Muscle of arm (tissue), 12 donors: ENCODE measurements around the gene ANXA9. TPM values are rescaled to one million over a fixed set of nuclear protein-coding genes. Genes with fewer than 3 reads are reported as not detected.

Experiments
- DNase-seq: peaks from one replicate; pipeline ENCODE4 v3.0.0-alpha.2; 2013
- polyA plus RNA-seq, 12 donors: library from polyadenylated mRNA; unstranded; fragments of 120-200 nt; gene quantifications; one replicate each; pipeline ENCODE4 v1.2.1, GENCODE V29; 2013; ENCODE audit not compliant: insufficient read length in 12 of 12

Gene ANXA9
- polyA plus RNA-seq, 12 donors = 1.7 to 5.3 (median 3.2) TPM; not detected in 2

DNA sequence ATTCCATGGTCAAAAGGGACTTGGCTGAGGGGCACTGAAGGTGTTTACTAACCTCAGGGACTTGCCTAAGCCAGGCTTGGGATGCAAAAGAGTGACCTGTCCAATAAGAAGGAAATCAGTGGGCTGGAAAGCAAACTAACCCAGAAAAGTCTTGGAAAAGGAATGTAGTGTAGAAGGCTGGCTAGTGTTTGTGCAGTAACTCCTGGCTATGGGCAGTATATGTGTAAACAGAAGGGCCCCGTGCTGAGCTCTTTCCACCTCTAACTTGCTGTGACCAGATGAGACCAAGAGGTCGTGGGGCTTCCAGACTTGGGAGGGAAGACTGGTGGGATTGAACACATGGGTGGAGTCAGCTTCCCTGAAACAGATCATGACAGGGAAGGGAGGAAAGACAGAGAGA lies 20.5 kb downstream of the ANXA9 start:
- no peak for DNase-seq

DNA sequence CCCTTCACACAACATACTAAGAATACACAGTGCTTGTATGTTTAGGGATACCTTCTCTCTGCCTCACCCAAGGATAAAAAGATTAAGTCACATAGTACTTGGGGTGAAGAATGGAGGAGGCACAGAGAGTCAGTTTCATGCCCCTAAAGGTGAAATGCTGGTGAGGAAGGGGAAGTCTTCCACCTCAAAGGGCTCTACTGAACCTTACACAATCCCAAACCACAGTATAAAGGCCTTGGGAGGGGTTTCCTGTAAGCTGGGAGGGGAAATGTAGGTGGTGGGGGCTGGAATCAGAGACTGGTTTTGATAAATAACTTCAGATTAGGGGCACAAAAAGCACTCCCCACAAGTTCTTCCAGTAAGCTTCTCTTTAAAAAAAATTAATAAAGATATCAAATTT lies 21.1 kb downstream of the ANXA9 start:
- DNase-seq = no peak

DNA sequence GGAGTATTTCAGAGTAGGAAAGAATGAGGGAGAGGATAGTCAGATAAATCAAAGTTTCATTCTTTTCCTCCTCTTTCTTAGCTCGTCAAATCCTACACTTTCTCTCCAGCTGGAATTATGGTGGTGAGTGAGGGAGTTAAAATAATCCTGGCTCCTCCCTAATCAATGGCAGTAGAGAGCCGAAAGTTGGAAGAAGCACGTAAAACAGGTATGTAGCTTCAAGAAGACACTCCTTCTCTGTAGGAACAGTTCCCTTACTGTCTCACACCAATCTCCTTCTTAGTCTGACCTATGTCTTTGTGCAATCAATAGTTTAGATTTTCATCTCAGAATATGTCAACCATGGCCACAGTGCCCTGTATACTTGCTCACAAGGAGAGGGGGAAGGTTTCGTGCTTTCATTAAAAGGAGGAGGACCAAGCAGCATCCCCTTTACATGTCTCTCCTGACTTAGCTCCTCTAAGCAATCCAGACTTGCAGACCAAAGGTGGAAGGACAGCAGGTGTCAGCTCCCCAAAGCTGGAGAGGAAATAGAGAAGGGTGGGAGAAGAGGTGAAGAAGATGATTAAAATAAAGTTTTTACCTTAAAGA lies 23.7 kb downstream of the ANXA9 start:
- DNase-seq = no peak

DNA sequence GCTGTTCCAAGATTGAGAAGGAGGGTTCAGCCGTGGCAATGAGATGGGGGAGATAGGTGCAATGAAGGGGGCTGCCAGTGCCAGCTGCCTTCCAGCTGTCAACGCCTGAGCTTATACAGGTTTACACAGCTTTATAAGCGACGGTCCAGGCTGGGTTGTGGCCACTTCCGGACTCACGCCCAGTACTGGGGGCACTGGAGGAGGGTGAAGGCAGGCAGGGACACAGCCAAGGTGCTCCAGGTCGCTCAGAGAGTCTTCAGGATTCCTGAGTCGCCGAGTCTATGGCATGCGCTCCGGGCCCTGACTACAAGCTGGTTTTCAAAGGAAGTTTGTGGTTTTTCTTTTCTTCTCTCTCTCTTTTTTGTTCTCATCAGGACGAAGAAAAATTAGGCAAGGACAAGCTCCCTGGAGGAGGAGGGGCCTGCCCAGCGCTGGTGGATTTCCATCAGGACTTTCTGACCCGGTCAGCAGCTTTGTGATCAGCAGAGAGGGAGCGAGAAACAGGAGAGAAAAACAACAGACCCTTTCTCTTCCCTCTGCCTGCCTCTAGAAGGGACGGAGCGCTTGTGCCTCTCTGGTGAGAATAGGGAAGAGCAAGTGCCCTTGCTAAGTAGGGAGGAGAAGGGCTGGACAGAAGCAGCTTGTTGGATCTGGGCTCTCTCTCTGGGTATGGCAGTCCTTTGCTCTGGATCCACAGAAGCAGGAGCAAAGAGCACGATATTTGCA lies 24.4 kb downstream of the ANXA9 start, which contains the start of gene MINDY1:
MINDY1 (minus strand) TSS at position 576 of the 726 bp plus-strand sequence. CDS start 4,285 bp downstream, outside the sequence.
- peak; percentile 87 for DNase-seq

DNA sequence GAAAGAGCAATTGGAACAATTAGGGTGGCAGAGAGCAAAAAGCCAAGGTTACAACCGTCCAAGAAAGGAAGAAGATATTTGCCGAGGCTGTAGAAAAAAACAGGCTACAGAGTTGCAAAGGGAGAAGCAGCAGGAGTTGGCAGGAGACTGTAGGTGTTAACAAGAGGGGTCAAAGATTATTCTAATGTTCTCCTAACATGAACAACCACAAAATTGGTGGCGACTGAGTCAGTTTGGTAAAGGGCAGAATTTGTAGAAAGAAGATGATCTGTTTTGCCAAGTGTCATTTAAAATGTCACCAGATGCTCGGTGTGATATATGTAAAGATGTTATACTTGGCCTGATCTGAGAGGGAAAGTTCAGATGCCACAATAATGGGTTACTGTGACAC lies 25.8 kb downstream of the ANXA9 start:
- peak; percentile 29 for DNase-seq

DNA sequence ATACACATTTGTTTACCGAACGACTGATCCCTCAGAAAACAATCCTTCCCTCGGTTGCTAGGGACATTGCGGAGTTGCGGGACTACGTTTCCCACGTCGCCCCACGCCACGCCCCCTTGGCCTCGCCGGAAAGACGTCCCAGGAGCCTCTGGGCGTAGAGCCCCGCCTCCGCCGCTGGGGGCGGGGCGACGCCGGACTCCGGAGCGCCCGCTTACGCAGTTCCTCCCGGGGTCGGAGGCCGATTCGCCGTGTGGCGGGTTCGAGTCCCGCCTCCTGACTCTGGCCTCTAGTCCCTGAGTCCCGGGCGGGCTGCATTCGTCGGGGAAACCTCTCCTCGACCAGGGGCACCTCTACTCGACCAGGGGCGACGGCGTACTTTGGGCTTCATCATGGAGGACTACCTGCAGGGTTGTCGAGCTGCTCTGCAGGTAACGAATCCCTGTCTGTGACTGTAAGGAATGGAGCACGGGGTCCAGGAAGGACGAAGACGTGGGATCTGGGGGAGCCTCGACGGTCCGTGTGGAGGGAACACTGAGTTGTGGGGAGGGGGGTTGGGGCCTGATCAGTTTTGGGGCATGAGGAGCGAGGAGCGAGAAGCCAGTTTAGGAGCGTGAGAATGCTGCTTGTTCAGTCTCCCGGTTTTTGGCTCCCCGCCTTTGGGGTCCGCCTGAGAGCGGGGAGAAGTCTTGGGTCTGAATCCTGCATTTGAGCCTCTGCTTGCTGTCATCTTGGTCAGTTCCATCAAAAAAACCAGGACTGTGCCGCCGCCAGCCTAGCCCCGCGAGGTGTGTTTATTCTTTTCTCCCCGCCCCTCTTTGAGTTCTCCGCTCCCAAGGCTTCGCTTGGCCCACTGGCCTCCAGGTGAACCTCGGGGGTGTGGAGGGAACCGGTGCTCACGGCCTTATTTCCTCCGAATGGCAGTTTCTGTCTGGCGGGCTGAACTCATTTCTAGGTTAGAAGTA lies 26.4 kb downstream of the ANXA9 start, which contains the start of gene PRUNE1:
PRUNE1 (plus strand) TSS at position 206 of the 962 bp plus-strand sequence; CDS start at position 390, 184 bp downstream.
- DNase-seq = peak; percentile 98

DNA sequence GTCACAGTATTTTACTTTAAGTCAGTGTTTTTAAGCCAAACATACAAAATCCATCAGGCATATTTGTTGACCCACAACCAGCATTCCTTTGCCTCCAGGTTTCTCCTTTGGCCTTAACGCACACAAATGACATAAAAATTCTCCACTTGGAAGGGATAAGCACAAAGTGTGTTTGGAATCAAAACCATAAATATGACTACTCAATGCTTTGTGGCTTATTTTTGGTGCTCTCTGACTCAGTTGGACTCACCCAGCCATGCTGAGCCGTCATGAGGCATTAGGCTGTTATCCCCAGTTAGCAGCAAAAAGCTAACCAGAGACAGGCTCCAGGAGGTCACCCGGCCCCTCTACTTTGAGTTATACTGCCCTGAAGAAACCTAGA lies 27.1 kb downstream of the ANXA9 start:
- no peak for DNase-seq

DNA sequence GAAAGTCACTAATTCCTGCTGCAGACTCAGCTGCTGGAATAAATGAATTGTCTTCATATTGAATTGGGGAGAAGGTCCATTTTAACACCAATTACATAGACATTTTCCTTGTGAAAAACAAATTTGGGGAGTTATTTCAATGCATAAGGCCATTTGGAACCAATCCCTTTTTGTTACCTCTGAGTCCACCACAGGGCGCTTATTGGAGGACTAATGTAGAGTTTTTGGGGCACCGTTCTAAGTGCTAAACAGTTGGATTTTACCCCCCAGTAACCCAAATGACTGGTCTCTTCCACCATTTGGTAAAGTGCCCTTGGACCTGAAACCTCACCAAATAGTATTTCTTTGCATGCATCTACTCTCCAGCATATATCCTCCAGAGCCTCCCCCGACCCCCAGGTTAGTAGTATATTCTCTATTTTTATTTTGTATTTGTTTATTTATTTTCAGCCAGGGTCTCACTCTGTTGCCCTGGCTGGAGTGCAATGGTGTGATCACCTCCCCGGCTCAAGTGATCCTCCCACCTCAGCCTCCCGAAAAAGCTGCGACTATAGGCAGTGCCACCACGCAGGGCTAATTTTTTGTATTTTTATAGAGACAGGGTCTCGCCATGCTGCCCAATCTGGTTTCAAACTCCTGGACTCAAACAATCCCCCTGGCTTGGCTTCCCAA lies 27.7 kb downstream of the ANXA9 start:
- DNase-seq = no peak

DNA sequence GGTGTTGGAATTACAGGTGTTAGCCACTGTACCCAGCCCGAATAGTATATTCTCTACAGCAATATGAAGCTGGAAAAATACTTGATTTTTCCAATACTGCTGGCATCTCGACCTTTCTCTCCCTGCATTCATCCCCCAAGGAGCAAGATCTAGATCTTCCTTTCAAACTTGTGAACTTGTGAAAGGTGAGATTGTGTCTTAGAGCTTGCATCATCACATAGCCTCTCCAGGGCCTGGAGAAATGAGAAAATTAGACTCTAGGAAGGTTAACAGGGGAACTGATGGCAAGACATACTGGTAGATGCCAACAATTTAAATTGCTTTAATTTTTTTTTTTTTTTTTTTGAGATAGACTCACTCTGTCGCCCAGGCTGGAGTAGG lies 28.2 kb downstream of the ANXA9 start:
- DNase-seq = no peak

DNA sequence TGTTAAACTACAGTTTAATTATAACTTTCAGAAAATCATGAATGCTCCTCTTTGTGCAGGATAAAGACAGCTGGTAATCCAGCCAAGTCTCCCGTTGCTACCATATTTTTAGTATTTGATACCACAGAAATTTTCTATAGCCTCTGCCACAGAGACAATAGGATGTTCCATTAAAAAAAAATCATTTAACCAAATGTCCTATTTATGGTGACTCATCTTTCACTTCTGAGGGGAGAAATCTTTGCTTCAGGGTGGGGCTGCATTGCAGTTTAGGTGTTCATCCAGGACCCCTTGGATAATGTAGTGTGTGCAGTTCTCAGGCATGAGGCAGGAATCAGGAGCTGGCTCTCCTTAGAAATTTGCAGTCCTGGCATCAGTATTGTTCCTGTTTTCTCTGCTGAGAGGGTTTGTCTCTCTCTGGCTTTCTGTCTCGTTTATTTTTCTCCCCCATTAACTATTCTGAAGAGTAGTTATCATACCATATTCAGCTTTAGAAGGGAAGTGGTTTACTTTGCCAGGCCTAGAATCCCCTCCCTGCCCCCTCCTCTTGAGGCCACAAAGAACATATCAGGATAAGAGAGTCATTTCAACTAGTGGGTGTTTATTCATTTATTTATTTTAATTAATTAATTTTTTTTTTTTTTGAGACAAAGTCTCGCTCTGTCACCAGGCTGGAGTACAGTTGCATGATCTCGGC lies 29.2 kb downstream of the ANXA9 start:
- no peak for DNase-seq

DNA sequence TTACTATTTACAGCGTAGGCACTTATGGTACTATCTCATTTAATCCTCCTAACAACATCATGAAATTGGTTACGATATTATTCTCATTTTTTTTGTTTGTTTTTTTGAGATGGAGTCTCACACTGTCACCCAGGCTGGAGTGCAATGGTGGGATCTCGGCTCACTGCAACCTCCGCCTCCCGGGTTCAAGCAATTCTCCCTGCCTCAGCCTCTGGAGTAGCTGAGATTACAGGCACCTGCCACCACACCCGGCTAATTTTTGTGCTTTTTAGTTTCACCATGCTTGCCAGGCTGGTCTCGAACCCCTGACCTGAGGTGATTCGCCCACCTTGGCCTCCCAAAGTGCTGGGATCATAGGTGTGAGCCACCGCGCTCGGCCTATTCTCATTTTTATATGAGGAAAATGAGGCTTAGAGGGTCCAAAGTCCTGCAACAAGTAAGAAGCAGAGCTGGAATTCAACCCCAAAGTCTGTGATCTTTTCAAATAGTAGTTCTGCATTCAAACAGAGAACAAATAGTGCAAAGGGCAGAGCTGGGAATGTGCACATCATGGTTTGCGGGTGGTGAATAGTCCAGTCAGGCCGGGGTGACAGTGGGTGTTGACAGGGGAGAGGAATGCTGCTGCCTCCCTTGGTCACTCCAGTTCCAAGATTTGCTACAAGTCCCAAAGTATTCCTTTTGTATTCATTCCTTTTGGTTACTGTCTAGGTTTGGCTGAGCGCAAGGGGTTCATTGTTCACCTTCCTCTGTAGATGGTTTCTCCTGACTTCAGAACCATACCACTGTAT lies 30.8 kb downstream of the ANXA9 start:
- no peak for DNase-seq

DNA sequence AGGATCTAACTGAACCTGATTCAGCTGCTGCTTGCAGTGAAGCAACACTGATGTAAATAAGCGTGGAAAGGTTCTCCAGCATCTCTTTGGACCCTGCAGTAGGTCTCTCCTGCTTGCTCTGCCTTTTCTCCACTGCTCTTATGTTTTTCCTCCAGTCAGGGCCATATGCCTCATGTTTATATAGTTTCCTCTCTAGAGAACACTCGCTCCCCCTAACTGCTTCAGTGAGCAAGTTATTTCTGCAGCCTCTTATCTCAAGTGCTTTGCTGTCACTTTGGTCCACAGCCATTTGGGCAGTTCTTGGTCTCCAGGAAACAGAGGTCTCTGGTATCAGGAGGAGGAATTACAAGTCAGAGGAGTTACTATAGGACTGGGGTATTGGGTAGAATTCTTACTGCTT lies 31.4 kb downstream of the ANXA9 start:
- DNase-seq = no peak

DNA sequence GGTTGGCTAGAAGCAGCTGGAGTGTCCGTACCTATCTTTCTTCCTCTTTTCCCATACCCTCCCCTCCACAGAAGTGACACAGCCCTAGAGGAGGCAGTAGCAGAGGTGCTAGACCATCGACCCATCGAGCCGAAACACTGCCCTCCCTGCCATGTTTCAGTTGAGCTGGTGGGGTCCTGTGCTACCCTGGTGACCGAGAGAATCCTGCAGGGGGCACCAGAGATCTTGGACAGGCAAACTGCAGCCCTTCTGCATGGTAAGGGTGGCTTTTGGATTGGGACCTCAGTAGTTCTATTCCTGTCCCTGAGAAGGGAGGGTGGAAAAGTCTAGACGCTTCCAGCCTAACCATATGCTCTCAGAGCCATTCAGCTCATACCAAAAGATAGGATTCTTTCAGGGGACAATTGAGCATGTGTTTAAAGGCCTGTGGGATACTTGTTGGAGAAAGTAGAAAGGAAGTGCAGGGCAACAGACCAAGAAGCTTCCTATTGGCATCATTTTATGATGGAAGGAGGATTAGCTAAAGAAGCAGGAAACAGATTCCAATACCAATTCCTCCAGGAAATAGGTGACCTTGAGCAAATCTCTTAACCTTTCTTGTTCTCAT lies 42.6 kb downstream of the ANXA9 start:
- peak; percentile 63 for DNase-seq

DNA sequence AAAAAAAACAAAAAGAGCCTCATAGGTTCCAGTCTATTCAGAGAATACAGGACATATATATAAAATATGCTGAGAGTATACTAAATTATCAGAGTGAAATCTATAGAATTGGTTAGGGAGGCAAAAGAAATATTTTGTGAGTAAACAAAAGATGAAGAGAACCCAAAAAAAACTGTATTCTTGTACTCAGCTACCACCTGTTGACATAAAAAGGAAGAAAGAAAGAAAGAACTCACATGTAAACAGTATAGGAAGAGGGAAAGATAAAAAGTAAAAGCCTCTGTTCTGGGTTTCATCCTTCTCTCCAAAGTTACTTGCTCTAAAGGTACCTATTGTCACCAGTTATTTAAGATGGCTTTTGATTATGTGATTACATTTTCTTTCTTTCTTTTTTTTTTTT lies 44.4 kb downstream of the ANXA9 start:
- no peak for DNase-seq

DNA sequence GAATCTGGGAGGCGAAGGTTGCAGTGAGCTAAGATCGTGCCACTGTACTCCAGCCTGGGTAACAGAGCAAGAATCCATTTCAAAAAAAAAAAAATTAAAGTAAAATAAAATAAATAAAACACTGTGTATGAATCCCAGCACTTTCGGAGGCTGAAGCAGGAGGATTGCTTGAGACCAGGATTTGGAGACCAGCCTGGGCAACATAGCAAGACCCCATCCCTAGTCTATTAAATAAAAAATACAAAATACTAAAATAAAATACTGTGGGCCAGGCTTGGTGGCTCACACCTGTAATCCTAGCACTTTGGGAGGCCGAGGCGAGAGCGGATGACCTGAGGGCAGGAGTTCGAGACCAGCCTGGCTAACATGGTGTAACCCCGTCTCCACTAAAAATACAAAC lies 50.1 kb downstream of the ANXA9 start:
- DNase-seq = no peak

DNA sequence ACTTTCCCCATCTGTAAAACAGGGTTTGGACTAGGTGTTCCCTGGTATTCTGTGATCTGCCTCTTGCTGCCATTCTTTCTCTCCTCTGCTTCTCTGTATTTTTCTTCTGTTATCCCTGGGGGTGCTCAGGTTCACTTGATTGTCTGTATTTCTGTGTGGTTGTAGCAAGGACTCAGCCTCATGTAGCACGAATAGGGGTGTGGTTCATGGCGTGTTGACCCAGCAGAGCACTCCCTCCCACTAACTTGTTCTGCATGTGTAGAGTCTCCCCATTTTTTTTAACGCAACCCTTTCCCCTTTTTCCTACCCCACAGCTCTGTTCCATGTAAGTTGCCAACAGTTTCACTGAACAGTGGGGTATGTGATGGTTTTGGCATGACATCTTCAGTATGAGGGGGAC lies 53.1 kb downstream of the ANXA9 start:
- no peak for DNase-seq

DNA sequence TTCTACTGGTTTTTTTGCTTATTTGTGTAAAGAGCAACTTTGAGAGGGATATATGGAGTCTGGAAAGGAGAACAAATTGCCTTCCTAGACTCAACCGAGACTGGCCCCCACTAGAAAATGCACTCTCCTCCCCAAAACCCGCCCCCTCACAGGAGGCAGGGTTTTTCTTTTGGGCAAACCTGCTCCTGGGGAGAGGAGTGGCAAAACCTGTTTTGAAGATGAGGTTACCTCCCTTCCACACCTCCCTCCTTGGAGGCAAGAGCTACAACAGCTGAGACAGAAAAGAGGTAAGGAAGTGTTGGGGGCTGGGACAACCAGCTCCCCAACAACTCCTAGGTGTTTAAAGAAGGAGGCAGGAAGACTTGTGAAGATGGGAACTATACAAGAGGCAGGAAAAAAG lies 54.3 kb downstream of the ANXA9 start, which contains the start of gene BNIPL:
BNIPL (plus strand) TSS at position 231 of the 400 bp plus-strand sequence; CDS start at position 371, 140 bp downstream.
- no peak for DNase-seq

DNA sequence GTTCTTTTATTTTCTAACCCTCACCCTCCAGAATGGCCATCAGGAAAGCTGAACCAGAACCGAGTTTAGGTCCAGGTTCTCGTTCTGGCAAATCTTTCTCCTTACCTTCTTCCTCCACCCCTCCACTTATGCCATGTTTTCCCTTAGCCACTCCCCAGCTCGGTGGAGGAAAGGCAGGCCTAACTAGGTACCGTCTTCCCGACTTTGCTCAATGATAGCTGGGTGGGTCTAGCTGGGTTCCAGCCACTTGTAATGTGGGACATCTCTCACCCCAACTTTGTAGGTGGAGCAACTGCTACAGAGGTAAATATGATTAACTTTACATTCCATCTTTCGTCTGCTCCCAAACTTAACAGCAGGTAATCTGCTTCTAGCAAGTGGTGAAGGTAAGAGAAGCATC lies 54.9 kb downstream of the ANXA9 start:
- DNase-seq = no peak

DNA sequence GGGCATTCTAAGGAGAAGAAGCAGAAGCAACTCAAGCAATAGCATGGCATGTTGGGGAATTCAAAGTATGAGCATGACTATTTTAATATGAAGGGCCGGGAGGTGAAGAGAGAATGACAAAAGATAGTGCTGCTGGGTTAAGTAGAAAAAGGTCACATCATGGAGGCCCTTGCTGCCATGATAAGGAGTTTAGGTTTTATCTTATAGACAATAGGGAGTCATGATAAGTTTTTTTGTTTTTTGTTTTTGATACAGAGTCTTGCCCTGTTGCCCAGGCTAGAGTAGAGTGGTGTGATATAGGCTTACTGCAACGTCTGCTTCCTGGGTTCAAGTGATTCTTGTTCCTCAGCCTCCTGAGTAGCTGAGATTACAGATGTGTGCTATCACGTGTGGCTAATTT lies 57.4 kb downstream of the ANXA9 start:
- DNase-seq = no peak

DNA sequence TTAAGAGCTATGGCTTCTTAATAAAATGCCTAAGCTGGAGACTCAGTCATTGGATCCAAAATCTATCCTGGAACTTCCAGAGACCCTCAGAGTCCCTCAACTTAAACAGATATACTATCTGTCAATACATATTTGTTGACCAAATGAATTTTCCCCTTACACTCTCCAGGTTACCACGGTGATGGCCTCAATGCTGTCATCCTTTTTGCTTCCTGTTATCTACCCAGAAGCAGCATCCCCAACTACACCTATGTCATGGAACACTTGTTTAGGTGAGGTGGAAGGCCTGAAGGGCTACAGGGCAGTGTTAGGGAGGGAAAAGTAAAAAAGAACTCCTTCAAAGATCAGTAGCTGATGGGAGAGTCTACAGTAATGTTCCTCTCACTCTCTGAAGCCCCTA lies 61.1 kb downstream of the ANXA9 start:
- DNase-seq = no peak
